CD4-positive, alpha-beta T cell treated with Interleukin-17A for 4 hours (primary cell): Measurements from ENCODE around the gene STAG2.
"Not testable (repeated sequence)": the region's sequence is repeated elsewhere in the genome, so short reads cannot be mapped to it uniquely, and the experiment has no call there.

Source experiments
- DNase-seq: peaks from one replicate; pipeline ENCODE4 v3.0.0-alpha.2; 2020; ENCODE audit warnings: mixed read lengths

STAG2 gene

DNA sequence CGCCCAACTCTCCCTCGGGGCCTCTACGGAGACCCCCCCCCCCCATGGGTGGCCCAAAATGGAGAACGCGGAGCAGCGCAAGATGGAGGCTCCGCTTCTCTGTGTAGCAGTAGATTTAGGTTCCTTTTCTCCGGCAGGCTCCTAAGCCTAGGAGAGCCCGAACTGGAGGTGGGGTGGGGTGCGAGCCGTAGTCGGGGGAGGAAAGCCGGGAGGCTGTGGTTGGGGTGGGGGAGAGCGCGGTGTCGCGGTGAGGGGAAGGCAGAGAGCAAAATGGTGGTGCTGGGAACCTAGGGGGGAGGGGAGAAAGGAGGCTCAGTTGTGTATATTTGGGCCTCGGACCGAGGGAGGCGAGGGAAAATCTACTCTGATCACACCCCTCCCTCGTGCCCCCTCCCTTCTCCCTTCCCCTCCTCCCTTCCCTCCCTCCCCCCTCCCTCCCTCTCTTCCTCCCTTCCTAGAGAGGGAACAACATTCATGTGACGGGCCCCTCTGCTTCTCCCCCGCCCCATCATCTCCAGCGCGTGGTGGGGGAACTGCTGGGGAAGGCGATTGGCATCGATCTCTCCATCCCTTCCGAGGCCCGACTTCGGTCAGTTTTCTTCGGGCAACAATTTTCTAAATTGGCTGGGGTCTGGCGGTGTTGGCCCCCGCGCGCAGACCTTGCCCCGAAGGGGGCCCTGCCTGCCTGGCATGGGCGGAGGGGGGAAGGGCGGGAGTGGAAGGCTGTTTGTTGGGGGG, at the start of gene STAG2:
Gene STAG2 (plus strand): TSS at position 439 of the 738 bp plus-strand sequence. CDS start 60,922 bp downstream, outside the sequence.
- DNase-seq, result peak; percentile 56

DNA sequence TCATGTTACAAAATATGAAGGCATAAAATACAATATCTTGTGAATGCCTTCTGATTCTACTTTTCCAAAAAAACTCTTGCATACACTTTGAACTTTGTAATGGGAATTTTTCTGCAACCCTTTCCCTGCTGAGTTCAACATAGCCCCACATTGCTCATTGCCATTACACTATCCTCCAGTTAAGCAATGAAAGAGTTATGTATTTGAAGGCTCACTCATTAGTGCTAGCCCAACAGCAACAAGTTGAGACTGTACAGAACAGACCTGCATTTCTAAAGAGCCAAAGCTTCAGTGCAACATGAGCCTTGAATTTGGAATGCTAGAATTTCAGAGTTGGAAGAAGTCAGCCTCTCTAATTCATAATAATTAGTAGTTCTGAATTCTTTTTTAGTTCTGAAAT, 44.4 kb upstream of the STAG2 start:
- no peak for DNase-seq

DNA sequence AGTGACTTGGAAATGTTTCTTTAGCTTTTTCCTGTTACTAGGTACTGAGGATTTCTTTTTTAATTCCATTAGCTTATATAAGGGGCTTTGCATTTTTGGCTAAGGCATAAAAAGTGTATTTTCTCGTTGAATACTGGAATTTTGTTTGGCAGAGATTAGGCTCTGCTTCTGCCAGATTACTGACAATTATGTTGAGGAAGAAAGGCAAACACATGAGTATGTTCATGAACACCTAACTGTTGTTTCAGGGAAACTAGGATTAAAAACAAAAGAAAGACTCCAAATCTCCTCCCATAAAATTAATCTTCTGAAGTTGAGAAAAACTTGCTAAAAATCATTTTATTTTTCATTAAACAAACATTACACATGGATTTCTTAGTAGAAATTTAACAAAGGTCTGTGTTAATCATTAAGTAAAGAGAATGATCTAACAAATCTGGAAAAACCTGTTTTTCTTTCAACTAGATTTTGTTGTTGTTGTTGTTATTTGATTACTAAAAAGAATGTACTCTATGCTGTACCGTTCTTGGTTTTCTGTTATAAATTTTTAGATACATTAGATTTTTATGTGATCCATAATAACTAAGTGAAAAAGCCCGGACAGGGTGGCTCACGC, 43.3 kb upstream of the STAG2 start:
- DNase-seq, result no peak

DNA sequence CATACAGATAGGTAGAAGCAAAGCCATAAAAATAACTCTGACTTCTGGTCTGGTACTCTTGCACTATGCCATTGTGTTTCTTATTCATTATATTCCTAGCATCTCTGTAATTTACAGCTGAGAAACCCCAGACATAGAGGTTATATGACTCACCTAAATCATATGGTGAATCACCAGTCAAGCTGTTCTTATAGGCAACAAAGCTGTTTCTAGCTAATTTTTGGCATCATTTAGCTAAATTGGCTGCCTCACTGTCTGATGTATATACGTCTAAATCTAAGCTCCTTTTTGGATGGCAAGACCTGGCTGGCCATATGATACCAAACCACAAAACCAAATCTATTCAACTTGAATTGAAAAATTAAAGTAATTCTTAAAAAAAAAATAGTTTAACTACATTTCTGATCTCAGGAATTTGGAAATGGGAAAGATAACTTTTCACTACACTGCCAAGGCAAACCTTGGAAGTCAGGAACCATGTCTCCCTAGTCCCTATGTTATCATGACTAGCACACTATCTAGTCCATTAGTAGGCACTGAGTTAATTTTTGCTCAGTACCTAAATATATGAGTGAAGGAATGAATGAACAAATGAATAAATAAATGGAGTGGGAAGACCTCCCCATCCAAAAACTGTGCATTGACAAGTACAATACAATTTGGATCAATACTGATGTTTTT, 41.3 kb upstream of the STAG2 start:
- no peak for DNase-seq

DNA sequence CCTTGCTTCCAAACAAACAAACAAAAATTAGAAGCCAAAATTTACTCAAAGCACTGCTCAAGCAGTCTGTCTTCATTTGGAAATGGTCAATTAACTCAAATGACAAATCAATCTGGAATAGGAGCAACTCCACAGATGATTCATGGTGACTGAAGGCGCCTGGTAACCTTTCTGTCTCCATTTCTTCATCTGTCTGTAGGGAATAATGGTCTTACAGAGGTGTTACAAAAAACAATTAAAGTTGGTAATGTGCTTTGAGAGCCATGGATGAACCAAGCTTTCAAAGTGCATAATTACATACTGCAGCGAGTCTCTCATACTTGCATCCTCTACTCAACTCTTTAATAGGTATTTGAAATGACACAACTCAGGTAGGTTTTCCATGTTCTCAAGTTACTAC, 38.3 kb upstream of the STAG2 start:
- DNase-seq, result no peak

DNA sequence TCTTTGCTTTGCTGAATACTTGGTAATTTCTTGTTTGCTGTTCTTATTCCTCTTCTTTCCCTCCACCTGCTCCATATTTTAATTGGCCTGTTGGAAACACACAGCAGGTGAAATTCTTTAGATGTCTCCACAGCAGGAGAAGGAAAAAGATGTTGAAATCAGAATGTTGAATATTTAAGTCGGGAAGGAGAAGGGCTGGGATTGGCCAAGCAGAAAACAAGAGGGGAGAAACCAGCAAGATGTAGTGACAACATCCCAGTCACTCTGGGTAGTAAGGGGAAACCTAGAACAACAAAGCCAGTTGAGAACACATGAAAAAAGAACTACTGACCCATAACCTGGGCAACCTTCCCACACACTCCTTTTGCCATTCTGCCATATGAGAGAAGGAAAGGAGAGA, 37.3 kb upstream of the STAG2 start:
- no peak for DNase-seq

DNA sequence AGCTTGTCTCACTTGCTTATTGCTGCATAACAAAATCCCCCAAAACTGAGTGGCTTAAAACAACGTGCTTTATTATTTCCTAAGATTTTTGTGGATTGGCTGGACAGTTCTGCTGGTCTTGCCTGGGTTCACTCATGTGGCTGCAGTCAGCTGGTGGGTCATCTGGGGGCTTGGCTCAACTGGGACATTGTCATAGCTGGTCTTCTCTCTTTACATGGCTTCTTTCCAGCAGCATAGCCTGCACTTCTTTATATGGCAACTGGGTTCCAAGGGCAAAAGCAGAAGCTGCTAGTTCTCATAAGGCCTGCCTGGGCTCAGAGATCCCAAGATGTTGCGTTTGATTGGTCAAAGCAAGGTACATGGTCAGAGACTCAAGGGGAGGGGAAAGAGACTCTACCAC, 33.7 kb upstream of the STAG2 start:
- DNase-seq, result no peak

DNA sequence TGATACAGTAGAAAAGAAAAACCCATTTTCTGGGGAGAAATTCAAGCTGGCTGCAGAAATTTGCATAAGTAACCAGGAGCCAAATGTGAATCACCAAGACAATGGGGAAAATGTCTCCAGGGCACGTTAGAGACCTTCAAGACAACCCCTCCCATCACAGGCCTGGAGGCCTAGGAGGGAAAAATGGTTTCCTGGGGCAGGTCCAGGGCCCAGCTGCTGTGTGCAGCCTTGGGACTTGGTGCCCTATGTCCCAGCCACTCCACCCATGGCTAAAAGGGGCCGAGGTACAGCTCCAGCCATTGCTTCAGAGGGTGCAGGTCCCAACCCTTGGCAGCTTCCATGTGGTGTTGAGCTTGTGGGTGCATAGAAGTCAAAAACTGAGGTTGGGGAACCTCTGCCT, 29.5 kb upstream of the STAG2 start:
- not testable (repeated sequence) for DNase-seq

DNA sequence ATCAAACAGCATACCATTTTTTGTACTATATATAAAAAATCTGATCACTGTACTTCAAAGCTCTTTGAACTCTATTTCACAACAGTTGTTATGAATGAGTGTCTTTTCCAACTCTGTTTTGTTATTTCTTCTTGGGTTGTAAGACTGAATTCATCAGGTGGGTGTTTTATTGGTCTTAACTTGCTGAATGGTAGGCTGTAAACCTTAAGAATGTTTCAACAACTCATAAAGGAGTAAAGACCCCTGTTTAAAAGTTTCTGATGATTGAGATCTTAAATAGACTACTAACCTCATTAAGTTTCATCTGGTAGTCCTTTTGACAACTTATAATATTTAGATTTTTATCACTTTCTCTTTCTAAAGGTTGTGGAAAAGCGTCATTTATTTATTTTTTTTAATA, 18.4 kb upstream of the STAG2 start:
- DNase-seq, result no peak

DNA sequence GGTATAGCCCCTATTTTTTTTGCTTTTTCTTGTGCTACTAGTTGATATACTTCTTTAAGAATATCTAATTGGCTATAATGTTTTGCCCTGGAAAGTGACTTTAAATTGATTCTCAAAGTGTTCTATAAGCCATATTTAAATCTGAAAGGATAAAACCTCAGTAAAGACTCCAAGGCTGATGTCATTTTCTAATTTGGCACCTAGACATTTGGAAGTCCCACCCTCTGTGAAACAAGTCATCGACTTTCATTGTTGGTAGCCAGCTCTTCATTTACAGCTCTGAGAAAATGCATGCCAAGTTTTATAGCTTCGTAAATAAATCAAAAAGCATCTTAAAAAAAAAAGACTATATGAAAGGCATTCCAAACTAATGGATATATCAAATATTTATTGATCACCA, 18.0 kb upstream of the STAG2 start:
- no peak for DNase-seq

DNA sequence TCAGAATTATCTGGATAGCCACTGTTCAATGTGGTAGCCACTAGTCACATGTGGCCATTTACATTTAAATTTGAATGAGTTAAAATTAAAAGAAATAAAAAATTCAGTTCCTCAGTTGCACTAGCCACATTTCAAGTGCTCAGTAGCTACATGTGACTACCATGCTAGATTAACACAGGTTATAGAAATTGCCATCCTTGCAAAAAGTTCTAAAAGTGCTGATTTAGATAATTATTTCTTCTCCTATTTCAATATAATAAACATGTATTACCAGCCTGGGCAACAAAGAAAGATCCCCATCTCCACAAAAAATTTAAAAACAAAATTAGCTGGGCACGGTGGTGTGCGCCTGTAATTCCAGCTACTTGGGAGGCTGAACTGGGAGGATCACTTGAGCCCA, 11.7 kb upstream of the STAG2 start:
- no peak for DNase-seq

DNA sequence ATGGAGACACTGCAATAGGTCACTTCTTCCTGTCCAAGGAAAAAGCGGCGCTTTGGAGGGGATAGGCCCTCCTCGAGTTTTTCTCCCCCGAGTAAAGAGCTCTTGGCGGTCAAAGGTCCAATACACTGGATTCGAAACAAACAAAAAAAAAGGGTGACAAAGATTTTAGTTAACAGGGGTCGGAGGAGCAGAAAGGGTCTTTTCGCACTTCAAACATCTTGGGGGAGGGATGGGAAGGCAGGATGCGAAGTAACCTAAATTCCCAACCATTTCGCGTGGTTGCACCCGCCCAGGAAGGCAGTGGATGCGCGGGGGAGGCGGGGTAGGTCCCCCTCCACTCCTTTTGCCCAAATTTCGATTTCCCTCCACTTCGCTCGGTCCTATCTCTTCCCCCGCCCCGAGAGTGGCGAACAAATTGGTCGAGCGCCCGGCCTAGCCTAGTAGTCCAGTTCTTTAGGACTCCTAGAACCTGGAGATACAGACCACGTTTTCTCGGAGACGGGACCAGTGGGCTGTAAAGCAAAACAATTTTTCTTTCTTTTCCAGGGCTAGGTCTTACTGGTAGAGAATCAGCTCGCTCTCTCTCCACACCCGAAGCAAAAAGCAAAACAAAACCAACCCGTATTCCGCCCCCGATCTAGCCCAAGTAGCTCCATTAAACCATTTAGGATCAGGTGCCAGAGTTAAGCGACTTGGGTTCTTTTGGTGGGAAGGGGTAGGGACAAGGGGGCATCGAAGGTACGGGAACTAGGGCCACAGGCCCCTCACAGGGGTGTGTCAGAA, 2.0 kb upstream of the STAG2 start:
- DNase-seq, result peak; percentile 34

DNA sequence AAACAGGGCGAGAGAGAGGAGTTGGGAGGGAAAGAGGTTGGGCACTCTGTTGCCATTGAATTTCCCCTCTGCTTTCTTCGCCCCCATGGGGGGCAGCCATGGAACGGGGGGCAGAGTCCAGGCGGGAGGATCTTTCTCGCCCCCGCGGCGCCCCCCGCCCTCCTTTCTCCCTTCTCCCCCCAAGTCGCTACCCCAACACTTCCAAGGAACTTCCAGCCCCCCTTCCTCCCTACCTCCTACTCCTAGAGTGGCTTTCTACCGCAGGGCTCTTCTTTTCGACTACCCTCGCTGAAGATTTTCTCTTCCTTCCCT, 594 bp upstream of the STAG2 start:
- DNase-seq, result no peak

DNA sequence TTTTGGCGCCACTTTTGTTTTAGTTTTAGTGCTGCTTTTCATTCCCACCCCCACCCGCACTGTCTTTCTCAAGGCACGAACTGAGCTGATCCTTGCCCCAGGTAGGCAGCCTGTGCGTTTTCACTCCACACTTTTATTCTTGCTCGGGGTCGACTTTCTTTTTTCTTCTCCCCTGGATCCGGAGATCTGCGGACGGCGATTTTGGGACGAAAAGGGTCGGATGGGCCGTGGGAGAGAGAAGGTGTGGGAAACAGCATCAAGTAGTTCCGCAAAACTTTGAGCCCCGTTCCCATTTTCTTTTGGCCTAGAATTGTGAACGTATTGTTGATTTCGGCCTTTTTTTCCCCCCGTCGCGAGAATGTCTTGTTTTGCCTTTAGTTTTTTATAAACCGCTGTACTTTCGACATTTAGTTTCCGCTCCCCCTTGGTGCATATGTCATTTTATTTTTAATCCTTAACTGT, 531 bp downstream of the STAG2 start:
- peak; percentile 23 for DNase-seq

DNA sequence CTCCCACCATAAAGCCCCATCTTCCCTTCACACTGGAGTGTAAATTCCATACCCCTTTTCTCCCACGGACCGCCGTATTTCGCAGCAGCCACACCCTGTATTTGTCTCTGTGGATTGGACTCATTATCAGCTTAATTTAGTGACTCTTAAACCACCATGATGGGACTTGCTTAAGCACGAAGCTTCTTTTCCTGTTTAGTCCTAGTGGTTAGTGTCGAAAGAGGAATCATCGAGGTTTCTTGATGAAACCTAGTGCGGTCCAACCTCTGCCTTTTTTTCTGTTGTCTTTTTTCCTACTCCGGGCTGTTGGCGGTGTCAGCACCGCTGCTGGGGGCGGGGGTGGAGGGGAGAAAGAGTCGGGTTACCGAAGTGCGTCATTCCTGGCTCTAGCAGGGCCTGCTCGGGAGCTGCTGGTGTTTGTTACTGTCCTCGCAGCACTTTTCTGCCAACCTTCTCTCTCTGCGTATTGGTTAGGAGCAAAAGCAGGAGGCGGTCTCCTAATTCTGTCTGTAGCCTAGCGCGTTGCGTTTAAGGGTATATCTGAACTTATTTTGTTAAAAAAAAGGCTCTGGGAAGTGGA, 1.4 kb downstream of the STAG2 start:
- DNase-seq, result peak; percentile 83

DNA sequence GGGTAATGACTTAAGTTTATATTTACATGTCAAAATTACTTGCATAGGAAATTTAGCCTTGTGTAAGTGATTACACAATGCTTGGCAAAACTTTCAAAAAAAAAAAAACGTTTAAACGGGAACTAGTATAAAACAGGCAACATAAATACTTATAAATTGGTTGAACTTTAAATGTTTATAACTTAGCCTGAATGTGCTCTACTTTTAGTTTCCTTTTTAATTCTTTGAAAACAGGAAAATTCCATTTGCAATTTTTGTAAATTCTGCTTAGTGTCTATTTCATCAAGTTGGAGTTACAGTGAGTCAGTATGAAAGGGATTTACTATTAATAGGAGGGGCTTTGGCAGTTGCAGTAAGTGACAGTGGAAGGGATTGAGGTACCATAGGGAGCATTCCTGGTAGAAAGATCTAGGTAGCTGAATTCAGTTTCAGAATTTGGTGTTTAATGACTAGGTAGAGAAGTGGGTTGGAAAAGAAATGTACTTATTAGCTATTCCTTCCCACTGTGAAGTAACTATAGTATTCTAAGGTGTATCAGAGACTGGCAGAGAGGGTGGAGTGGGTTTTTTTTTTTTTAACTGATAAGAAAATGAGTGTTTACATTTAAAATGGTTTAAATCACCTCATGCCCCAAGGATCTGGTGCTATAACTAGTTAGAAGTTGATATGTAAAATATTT, 2.8 kb downstream of the STAG2 start:
- DNase-seq, result no peak

DNA sequence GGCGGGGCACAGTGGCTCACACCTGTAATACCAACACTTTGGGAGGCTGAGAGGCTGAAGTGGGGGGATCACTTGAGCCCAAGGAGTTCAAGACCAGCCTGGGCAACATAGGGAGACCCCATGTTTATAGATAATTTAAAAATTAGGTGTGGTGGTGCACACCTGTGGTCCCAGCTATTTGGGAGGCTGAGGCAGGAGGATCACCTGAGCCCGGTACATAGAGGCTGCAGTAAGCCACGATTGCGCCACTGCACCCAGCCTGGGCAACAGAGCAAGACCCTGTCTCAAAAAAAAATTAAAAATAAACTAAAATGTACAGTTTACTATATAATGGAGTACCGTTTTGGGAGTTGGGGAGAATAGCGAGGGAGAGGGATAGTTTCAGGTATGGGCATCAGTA, 4.2 kb downstream of the STAG2 start:
- DNase-seq, result no peak

DNA sequence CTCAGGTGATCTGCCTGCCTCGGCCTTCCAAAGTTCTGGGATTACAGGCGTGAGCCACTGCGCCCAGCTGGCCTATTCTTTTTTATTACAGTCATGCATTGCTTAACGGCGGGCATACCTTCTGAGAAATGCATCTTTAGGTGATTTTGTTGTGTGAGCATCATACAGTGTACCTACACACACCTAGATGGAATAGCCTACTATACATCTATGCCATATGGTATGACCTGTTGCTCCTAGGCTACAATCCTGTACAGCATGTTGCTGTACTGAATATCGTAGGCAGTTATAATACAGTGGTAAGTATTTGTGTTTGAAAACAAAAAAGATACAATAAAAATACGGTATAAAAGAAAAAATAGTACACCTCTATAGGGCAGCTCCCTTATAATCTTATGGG, 6.0 kb downstream of the STAG2 start:
- no peak for DNase-seq

DNA sequence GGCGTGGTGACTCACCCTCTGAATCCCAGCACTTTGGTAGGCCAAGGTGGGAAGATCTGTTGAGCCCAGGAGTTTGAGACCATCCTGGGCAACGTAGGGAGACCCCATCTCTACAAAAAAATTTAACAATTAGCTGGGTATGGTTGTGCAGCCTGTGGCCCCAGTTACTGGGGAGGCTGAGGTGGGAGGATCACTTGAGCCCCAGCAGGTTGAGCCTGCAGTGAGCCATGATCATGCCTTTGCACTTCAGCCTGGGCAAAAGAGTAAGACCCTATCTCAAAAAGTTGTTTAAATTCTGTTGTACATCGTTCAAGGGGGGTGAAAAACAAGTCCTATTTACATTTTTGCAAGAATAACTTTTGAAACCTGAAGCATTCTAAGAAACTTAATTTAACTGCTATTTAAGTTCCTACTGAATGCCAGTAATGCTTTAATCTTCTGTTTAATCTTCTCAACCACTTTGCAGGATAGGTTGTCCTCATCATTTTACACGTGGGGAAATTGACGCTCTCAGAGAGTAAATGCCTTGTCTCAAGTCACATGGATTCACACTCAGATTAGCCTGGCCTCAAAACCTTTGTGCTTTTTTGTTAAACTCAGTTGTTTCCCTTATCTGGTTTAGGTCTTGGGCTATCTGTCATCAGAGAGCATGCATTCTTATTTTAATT, 7.0 kb downstream of the STAG2 start:
- DNase-seq, result no peak

DNA sequence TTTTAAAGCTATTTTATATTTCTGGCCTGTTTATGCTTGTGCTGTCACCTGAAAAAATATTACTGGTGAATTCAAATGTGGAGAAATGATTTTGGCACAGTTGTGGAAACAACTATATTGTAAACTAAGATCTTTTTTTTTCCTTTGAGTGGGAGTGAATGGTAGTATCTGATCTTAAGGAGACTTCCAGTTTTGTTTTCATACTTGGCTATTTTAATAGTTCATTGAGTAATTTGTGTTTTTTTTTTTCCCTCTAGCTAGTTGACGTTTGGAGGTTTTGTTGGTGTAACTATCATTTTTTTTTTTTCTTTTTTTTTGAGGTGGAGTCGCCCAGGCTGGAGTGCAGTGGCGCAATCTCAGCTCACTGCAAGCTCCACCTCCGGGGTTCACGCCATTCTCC, 10.5 kb downstream of the STAG2 start:
- no peak for DNase-seq

DNA sequence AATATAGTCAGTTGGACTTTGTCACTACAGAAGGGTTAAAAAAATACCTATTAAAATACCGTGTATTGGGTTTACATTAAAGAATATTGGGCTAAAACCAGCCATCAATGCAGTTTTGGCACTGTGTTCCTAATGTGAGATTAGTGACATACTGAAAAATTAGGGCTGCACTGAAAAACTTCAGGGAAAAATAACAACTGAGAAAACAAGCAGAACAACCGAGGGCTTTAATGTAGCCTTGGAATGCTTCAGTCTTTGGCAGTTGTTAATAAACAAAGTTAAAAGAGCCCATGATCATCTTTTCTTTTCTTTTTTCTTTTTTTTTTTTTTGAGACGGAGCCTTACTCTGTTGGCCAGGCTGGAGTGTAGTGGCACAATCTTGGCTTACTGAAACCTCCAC, 12.4 kb downstream of the STAG2 start:
- DNase-seq, result no peak

DNA sequence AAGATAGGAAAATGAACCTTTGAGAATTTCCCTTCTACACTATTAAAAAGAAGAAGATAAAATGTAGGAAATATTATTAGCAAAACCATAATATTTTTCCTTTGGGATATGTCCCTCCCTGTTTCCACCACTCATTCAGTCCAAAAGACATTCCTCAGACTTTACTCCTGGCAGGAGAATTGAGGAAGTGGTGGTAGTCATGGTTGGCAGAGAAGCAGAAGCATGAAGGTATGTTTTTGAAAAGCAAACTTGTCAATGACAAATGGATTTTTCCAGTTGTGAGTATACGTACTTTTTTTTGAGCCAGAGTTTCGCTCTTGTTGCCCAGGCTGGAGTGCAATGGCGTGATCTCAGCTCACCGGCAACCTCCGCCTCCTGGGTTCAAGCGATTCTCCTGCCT, 13.7 kb downstream of the STAG2 start:
- no peak for DNase-seq
